Measurements from ENCODE around the gene MT1G.
A peak's percentile ranks its signal among the peaks of the same experiment; 100 is the strongest.
"Not testable (repeated sequence)": the region's sequence is repeated elsewhere in the genome, so short reads cannot be mapped to it uniquely, and the experiment has no call there.

The MT1G gene

GRCh38 chr16:56665286-56666261 is 2.3 kb downstream of the MT1G start:
- not testable (repeated sequence) for DNase-seq (ENCODE audit: low read depth, low spot score)

GRCh38 chr16:56664506-56664905 is 3.4 kb downstream of the MT1G start:
- DNase-seq (ENCODE audit: low read depth, low spot score) = no peak

GRCh38 chr16:56662357-56663354 is 5.2 kb downstream of the MT1G start:
- no peak for DNase-seq (ENCODE audit: low read depth, low spot score)

GRCh38 chr16:56658327-56658875 is 9.5 kb downstream of the MT1G start:
- no peak for DNase-seq (ENCODE audit: low read depth, low spot score)

- DNase-seq (ENCODE audit: low read depth, low spot score) = peak; percentile 38
These were observed 10.1 kb downstream of the MT1G start, which contains the start of gene MT1F for GRCh38 chr16:56657555-56658326. Gene MT1F (plus strand): TSS chr16:56657959. CDS start chr16:56658059, 100 bp downstream.

- no peak for DNase-seq (ENCODE audit: low read depth, low spot score)
These were observed 14.6 kb downstream of the MT1G start for GRCh38 chr16:56653218-56653617.

GRCh38 chr16:56652600-56652999 is 15.3 kb downstream of the MT1G start:
- no peak for DNase-seq (ENCODE audit: low read depth, low spot score)

GRCh38 chr16:56651586-56651985 is 16.3 kb downstream of the MT1G start, which contains the start of gene MT1B:
Gene MT1B (plus strand): TSS chr16:56651886. CDS start chr16:56651954, 68 bp downstream.
- no peak for DNase-seq (ENCODE audit: low read depth, low spot score)

GRCh38 chr16:56649820-56650219 is 18.0 kb downstream of the MT1G start:
- no peak for DNase-seq (ENCODE audit: low read depth, low spot score)

GRCh38 chr16:56649271-56649670 is 18.6 kb downstream of the MT1G start:
- no peak for DNase-seq (ENCODE audit: low read depth, low spot score)

GRCh38 chr16:56647641-56648431 is 20.0 kb downstream of the MT1G start:
- DNase-seq (ENCODE audit: low read depth, low spot score) = no peak

- DNase-seq (ENCODE audit: low read depth, low spot score) = no peak
These were observed 22.0 kb downstream of the MT1G start for GRCh38 chr16:56645838-56646237.

GRCh38 chr16:56645311-56645710 is 22.6 kb downstream of the MT1G start:
- no peak for DNase-seq (ENCODE audit: low read depth, low spot score)

GRCh38 chr16:56643833-56644232 is 24.0 kb downstream of the MT1G start:
- no peak for DNase-seq (ENCODE audit: low read depth, low spot score)

- peak; percentile 24 for DNase-seq (ENCODE audit: low read depth, low spot score)
These were observed 24.6 kb downstream of the MT1G start for GRCh38 chr16:56643080-56643778.

- no peak for DNase-seq (ENCODE audit: low read depth, low spot score)
These were observed 26.7 kb downstream of the MT1G start for GRCh38 chr16:56641166-56641565.

- no peak for DNase-seq (ENCODE audit: low read depth, low spot score)
These were observed 27.8 kb downstream of the MT1G start for GRCh38 chr16:56640076-56640475.

GRCh38 chr16:56639045-56639444 is 28.8 kb downstream of the MT1G start:
- DNase-seq (ENCODE audit: low read depth, low spot score) = no peak

Data from activated CD4-positive, CD25-positive, alpha-beta regulatory T cell treated with anti-CD3 and anti-CD28 coated beads, Interleukin-2, amount 50 U/mL, for 16 hours (primary cell).